Heart right ventricle (tissue), 16 donors: Measurements from ENCODE around the gene USH2A. TPM values are rescaled to one million over a fixed set of nuclear protein-coding genes. Genes with fewer than 3 reads are reported as not detected.
A peak's percentile ranks its signal among the peaks of the same experiment; 100 is the strongest.

Source experiments
- ATAC-seq, 8 donors: fragments of 200-7000 bp; cut with Tn5 transposase; one replicate each; pipeline ENCODE4 v1.9.1; 2020; ENCODE audit warnings: mild to moderate bottlenecking in 8 of 8, moderate library complexity in 8 of 8, moderate number of reproducible peaks in 1 of 8
- DNase-seq, 2 donors: peaks; one replicate each; pipeline ENCODE4 v3.0.0-alpha.2; 2020
- H3K27ac ChIP-seq, 10 donors: fragments of 200-600 bp; sonication (generic) in 2 of 10; one replicate each; pipeline versions ENCODE4 v1.5.0 to v1.8.0; 2020 to 2022; ENCODE audit warnings: mild to moderate bottlenecking in 3 of 10
- H3K27me3 ChIP-seq, 7 donors: fragments of 200-600 bp; one replicate each; pipeline ENCODE4 v1.8.0; 2021 to 2022; ENCODE audit warnings: mild to moderate bottlenecking in 2 of 7
- H3K36me3 ChIP-seq, 9 donors: fragments of 200-600 bp; sonication (generic) in 1 of 9; one replicate each; pipeline versions ENCODE4 v1.5.0 to v1.8.0; 2020 to 2022; ENCODE audit warnings: mild to moderate bottlenecking in 2 of 9
- H3K4me1 ChIP-seq, 9 donors: fragments of 200-600 bp; sonication (generic) in 1 of 9; one replicate each; pipeline versions ENCODE4 v1.5.0 to v1.8.0; 2020 to 2022; ENCODE audit warnings: mild to moderate bottlenecking in 4 of 9
- H3K4me3 ChIP-seq, 10 donors: fragments of 200-600 bp; sonication (generic) in 2 of 10; one replicate each; pipeline versions ENCODE4 v1.5.0 to v1.8.0; 2020 to 2022; ENCODE audit warnings: mild to moderate bottlenecking in 7 of 10, moderate library complexity in 2 of 10
- H3K9me3 ChIP-seq, 11 donors: fragments of 200-600 bp in 10 of 11; sonication (generic) in 2 of 11; one replicate each; pipeline versions ENCODE4 v1.5.0 to v1.8.0; 2013 to 2022; ENCODE audit warnings: mild to moderate bottlenecking in 2 of 11, control low read depth in 1 of 11, moderate library complexity in 1 of 11
- WGBS, 2 donors: extraction: QIAGEN DNeasy Blood & Tissue Kit; methylation state at CpG; one replicate each; pipeline ENCODE4 v1.1.7; 2013; ENCODE audit warnings: inconsistent platforms in 1 of 2; 5-methylcytosine and 5-hydroxymethylcytosine counted together
- intact Hi-C, 10 donors: fragments of 100-400 bp; cut with DNase I; formaldehyde crosslinking; loops; one replicate each; pipeline versions ENCODE4 v1.11.1 to v1.14.2; 2022
- polyA plus RNA-seq, 2 donors: library from polyadenylated mRNA; stranded (reverse); fragments of 200-250 nt; gene quantifications; one replicate each; pipeline ENCODE4 v1.2.3, GENCODE V29; 2013
- total RNA-seq, 10 donors: library from RNA; stranded (reverse); fragmentation: NEBNext Ultra II Directional in 3 of 10; extraction: Animal tissue kit (Norgen Biotek cat#: 25700) in 3 of 10; gene quantifications; one replicate each; pipeline versions ENCODE4 v1.2.1 to v1.2.4, GENCODE V29; 2021 to 2023
- TF ChIP-seq, protein P1 (sequence below), 9 donors: fragments of 200-600 bp; sonication (generic) in 2 of 9; IDR thresholded peaks; one replicate each; pipeline versions ENCODE4 v1.5.0 to v1.8.0; 2021 to 2022; ENCODE audit warnings: antibody characterized with exemption in 9 of 9, mild to moderate bottlenecking in 5 of 9, moderate library complexity in 1 of 9
- donor health status: Arrhythmogenic right ventricular cardiomyopathy.
- donor health status: ischemic (EF 13 %, LVEDD 7.1; RV severe dilation, severe dysfunction).
- donor health status: healthy with polysubstance abuse.
- donor health status: DM: no; HTN: yes; CAD: no.
- donor health status: DM: no; HTN: no; CAD: no.
- donor health status: ischemic (EF 25% LVEDD 6.9; RV normal size, moderate dysfunction).
- donor health status: ischemic (EF 25% LVEDD 5.7; RV mildly dilated, moderate dysfunction).
- donor health status: healthy.
- donor health status: DM: yes; HTN: yes; CAD: no.
- donor health status: Ischemic cardiomyopathy.
- donor health status: ischemic (EF 35%, LVEDD 5.7; RV mildly dilated, moderate dysfunction).
- donor health status: nonischemic (EF 11% LVEDD 7.7; RV severe dilation, severe dysfunction).
- donor health status: DM: yes; HTN: yes; CAD: no.
- donor health status: PGD.
- donor health status: ischemic (EF 29% LVEDD 5.4; RV normal size, mild dysfunction).
- donor health status: nonischemic (EF 23%, LVEDD 6.1; RV moderate dilation, normal function).

Gene USH2A
- total and polyA plus RNA-seq, 12 donors: 0.01 to 4.9 (median 3.6) TPM

DNA sequence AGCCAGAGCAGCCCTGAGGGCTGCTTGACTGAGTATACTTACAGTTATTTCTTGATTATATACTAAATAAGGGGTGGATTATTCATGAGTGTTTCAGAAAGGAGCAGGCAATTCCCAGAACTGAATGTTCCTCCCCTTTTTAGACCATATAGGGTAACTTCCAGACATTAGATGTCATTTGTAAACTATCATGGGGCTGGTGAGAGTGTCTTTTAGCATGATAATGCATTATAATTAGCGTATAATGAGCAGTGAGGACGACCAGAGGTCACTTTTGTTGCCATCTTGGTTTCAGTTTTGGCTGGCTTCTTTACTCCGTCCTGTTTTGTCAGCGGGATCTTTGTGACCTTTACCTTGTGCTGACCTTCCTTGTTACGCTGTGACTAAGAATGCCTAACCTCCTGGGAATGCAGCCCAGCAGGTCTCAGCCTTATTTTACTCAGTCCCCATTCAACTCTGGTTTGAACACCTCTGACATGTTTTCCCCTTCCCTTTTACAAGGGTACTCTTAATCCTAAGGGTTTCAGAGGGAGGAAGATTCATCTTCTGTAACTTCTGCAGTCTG, 840.0 kb downstream of the USH2A start:
- Histone ChIP-seq H3K4me1 (peaks cover 0 to 8% (median 3%) of the 10 kb centered on the region in 9 donors), H3K36me3 (peaks cover 0 to 90% (median 32%) of the 10 kb centered on the region in 9 donors), H3K4me3 (no peak overlapping the region), H3K27me3 (no peaks in the 10 kb centered on the region), H3K27ac (peak overlapping the region; percentile 7 to 71 (median 54)), H3K9me3 (peaks cover 0 to 8% (median 0%) of the 10 kb centered on the region in 11 donors)
- TF ChIP-seq, protein P1, sequence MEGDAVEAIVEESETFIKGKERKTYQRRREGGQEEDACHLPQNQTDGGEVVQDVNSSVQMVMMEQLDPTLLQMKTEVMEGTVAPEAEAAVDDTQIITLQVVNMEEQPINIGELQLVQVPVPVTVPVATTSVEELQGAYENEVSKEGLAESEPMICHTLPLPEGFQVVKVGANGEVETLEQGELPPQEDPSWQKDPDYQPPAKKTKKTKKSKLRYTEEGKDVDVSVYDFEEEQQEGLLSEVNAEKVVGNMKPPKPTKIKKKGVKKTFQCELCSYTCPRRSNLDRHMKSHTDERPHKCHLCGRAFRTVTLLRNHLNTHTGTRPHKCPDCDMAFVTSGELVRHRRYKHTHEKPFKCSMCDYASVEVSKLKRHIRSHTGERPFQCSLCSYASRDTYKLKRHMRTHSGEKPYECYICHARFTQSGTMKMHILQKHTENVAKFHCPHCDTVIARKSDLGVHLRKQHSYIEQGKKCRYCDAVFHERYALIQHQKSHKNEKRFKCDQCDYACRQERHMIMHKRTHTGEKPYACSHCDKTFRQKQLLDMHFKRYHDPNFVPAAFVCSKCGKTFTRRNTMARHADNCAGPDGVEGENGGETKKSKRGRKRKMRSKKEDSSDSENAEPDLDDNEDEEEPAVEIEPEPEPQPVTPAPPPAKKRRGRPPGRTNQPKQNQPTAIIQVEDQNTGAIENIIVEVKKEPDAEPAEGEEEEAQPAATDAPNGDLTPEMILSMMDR (IDR thresholded peaks at IDR 0.05): no peak
- 33 to 44% methylated on average over 5 of the region's 5 CpGs for WGBS, 2 donors
- DNase-seq (no peak), ATAC-seq (peak in 7 of 8 donors; percentile 43 to 94 (median 79))
- intact Hi-C loops: no loop called here

DNA sequence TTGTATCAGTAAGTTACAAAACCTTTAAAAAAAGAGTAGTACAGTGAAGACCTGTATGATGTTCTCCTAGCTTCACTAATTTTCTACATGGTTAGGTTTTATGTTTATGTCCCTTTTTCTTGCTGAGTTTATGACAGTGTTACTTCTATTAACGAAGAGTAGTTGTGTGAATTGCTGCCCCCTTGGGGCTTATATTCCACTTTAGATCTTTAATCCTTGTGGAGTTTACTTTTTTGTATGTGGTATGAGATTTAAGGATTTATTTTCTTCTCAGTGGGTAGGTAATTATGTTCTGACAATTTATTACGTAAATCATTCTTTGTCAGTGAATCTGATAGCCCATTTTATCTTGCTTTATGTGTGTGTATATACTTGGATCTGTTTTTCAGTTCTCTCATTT, 841.4 kb downstream of the USH2A start:
- intact Hi-C loops: no loop called here
- no peak for DNase-seq
- 91 to 100% methylated on average over 2 of the region's 2 CpGs for WGBS, 2 donors

More for the DNA sequence above, 841.4 kb downstream of the USH2A start:
- Histone ChIP-seq H3K4me1 (peaks cover 0 to 8% (median 3%) of the 10 kb centered on the region in 9 donors), H3K4me3 (no peak overlapping the region), H3K9me3 (peaks cover 0 to 8% (median 0%) of the 10 kb centered on the region in 11 donors), H3K27me3 (no peaks in the 10 kb centered on the region), H3K36me3 (peaks cover 0 to 90% (median 34%) of the 10 kb centered on the region in 9 donors), H3K27ac (no peak overlapping the region)
- TF ChIP-seq, protein P1 (IDR thresholded peaks at IDR 0.05): no peak
- no peak for ATAC-seq
